ENCODE results near the gene ZNF830. TPM values are rescaled to one million over a fixed set of nuclear protein-coding genes. Genes with fewer than 3 reads are reported as not detected.

Gene ZNF830
- total and polyA plus RNA-seq, 9 of the 15 experiments (the other 6 are each of a cell fraction or from before 2014, with no cell fraction given), result 13.1 to 28.7 (median 21.7) TPM

DNA sequence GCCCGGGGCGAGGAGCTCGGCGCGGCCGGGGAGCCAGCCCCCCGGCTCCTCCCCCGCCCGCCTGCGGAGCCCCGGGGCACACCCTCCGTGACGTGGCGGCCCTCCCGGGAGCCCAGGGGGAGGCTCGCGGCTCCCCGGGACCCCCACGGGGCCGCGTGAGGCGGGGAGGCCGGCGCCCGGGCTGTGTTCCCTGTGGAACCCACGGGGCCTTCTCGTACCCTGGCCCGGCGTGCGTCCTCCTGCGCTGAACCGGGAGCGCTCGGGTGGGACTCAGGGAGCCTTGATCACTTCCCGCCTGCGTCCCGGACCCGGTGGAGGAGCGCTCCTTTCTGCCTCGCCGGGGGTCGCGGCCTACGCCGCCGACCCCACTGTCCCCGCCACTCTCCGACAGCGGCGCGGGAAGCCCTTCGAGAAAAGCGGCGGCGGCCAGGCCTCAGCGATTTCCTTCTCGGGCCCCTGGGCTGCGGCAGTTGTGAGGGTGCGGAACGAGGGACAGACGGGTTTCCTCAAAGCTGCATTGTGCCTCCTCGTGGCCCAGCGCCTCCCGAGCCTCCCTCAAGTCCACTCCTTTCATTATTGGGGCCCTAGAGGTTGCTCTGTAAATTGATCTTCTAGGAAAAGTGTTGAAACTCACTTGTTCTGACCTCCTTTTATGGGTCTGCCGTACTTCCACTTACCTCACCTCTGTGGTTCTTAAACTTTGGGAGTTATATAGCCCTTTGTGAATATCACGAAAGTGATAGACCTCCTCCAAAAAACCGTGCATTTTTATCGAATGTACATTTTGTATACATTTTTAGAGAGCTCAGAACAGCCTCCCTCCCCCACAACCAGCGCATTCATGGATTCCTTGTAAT is 19.6 kb downstream of the ZNF830 start (continued):
- TF ChIP-seq, protein P1, sequence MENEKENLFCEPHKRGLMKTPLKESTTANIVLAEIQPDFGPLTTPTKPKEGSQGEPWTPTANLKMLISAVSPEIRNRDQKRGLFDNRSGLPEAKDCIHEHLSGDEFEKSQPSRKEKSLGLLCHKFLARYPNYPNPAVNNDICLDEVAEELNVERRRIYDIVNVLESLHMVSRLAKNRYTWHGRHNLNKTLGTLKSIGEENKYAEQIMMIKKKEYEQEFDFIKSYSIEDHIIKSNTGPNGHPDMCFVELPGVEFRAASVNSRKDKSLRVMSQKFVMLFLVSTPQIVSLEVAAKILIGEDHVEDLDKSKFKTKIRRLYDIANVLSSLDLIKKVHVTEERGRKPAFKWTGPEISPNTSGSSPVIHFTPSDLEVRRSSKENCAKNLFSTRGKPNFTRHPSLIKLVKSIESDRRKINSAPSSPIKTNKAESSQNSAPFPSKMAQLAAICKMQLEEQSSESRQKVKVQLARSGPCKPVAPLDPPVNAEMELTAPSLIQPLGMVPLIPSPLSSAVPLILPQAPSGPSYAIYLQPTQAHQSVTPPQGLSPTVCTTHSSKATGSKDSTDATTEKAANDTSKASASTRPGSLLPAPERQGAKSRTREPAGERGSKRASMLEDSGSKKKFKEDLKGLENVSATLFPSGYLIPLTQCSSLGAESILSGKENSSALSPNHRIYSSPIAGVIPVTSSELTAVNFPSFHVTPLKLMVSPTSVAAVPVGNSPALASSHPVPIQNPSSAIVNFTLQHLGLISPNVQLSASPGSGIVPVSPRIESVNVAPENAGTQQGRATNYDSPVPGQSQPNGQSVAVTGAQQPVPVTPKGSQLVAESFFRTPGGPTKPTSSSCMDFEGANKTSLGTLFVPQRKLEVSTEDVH (IDR thresholded peaks at IDR 0.05; ENCODE audit: low read depth, partially characterized antibody), result no peak
- TF ChIP-seq RCOR1 (IDR thresholded peaks at IDR 0.05; ENCODE audit: borderline replicate concordance in 1 of 2, low read depth in 2 of 2, low read length in 2 of 2) (peak in 1 of 2 experiments; percentile 36; a peak in 1 of 4 replicates), RFX5 (IDR thresholded peaks at IDR 0.05; ENCODE audit: low read depth, low read length) (no peak), POLR2G (IDR thresholded peaks at IDR 0.05; ENCODE audit: low read depth, low read length) (peak; percentile 91), ZNF140 (CRISPR knock-in tag; IDR thresholded peaks at IDR 0.05) (no peak), CBX3 (IDR thresholded peaks at IDR 0.05; ENCODE audit: borderline replicate concordance in 1 of 2, low read length in 2 of 2) (0 out of 3 replicates have a peak, but pooled peaks of 1 of the 2 experiments have one; percentile 13), ZNF347 (CRISPR knock-in tag; IDR thresholded peaks at IDR 0.05; ENCODE audit: low read depth) (no peak), RBM25 (IDR thresholded peaks at IDR 0.05; ENCODE audit: low read depth, low read length, severe bottlenecking) (no peak), YY1 (IDR thresholded peaks at IDR 0.05; ENCODE audit: borderline replicate concordance in 1 of 3, control insufficient read depth in 1 of 3, extremely low read depth in 1 of 3, insufficient read depth in 3 of 3, insufficient read length in 1 of 3, insufficient replicate concordance in 2 of 3, low read depth in 1 of 3, low read length in 2 of 3) (no peak), STAG1 (CRISPR knock-in tag; IDR thresholded peaks at IDR 0.05; ENCODE audit: borderline replicate concordance) (no peak), CCNT2 (IDR thresholded peaks at IDR 0.05; ENCODE audit: borderline replicate concordance, extremely low read depth, insufficient read length, low read depth, low read length) (peak; percentile 4), PML (IDR thresholded peaks at IDR 0.05; ENCODE audit: low read length) (peak; percentile 50), LEF1 (IDR thresholded peaks at IDR 0.05) (no peak), TFAM (CRISPR knock-in tag; conservative IDR thresholded peaks at IDR 0.05) (no peak), ETS2 (tag; IDR thresholded peaks at IDR 0.05; ENCODE audit: borderline replicate concordance, poor library complexity, severe bottlenecking) (peak; percentile 52), TAF15 (IDR thresholded peaks at IDR 0.05; ENCODE audit: low read depth, low read length) (no peak), TAF1 (IDR thresholded peaks at IDR 0.05; ENCODE audit: control insufficient read depth, extremely low read depth, insufficient read depth, low read length, severe bottlenecking) (peak; percentile 69), HCFC1 (IDR thresholded peaks at IDR 0.05; ENCODE audit: low read depth, low read length) (peak; percentile 18; the same call in 1 of the 2 replicates)
- TF ChIP-seq, protein P2, sequence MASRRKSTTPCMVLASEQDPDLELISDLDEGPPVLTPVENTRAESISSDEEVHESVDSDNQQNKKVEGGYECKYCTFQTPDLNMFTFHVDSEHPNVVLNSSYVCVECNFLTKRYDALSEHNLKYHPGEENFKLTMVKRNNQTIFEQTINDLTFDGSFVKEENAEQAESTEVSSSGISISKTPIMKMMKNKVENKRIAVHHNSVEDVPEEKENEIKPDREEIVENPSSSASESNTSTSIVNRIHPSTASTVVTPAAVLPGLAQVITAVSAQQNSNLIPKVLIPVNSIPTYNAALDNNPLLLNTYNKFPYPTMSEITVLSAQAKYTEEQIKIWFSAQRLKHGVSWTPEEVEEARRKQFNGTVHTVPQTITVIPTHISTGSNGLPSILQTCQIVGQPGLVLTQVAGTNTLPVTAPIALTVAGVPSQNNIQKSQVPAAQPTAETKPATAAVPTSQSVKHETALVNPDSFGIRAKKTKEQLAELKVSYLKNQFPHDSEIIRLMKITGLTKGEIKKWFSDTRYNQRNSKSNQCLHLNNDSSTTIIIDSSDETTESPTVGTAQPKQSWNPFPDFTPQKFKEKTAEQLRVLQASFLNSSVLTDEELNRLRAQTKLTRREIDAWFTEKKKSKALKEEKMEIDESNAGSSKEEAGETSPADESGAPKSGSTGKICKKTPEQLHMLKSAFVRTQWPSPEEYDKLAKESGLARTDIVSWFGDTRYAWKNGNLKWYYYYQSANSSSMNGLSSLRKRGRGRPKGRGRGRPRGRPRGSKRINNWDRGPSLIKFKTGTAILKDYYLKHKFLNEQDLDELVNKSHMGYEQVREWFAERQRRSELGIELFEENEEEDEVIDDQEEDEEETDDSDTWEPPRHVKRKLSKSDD (conservative IDR thresholded peaks at IDR 0.05; ENCODE audit: low read length), result no peak

Data from K562 (cell line).